Measurements from ENCODE around the gene EPS8L3. TPM values are rescaled to one million over a fixed set of nuclear protein-coding genes. Genes with fewer than 3 reads are reported as not detected.

EPS8L3 gene, protein sequence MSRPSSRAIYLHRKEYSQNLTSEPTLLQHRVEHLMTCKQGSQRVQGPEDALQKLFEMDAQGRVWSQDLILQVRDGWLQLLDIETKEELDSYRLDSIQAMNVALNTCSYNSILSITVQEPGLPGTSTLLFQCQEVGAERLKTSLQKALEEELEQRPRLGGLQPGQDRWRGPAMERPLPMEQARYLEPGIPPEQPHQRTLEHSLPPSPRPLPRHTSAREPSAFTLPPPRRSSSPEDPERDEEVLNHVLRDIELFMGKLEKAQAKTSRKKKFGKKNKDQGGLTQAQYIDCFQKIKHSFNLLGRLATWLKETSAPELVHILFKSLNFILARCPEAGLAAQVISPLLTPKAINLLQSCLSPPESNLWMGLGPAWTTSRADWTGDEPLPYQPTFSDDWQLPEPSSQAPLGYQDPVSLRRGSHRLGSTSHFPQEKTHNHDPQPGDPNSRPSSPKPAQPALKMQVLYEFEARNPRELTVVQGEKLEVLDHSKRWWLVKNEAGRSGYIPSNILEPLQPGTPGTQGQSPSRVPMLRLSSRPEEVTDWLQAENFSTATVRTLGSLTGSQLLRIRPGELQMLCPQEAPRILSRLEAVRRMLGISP
- total RNA-seq, result 0.10 TPM in 1 of 2 replicates, not detected in the other

GRCh38 chr1:109763646-109764415 is at the start of gene EPS8L3:
Gene EPS8L3 (minus strand): TSS chr1:109763923. CDS start chr1:109761749, 2,174 bp downstream.

DNA sequence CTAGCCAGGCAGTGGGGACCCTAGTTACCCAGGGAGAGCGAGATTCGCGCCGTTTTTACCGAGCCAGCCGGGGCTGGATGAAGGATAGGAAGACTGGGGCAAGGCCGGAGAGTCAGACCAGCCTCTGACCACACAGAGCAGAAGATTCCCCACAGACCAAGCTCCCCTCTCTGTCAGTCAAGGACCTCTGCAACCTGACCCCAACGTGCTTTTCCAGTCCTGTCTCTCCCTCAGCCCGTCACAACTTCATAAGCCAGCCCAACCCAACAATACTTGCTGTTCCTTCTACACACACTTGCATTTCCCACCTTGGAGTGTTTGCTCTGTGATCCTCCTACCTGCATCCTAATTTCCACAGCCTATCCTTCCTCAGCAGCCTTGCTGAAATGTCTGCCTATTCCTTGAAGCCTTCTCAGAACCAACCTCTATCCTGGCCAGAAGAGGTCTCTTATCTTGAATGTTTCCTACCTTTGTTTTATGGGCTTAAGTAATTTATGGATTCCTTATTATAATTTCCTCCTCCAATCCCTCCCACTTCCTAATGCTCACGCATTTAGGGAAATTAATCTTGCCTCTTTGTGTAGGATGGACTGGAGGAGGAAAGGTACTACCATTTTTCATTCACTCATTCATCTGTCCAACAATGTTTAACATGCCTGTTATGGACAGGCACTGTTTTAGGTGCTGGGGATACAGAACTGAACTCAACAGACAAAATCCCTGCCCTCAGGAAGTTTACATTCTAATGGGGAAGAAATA is 22.9 kb downstream of the EPS8L3 start, which contains the start of gene GSTM3:
Gene GSTM3 (minus strand): TSS at position 424 of the 759 bp plus-strand sequence. CDS start 751 bp downstream, outside the sequence.

GRCh38 chr1:109711593-109712320 is 52.0 kb downstream of the EPS8L3 start, which contains the start of gene GSTM5:
Gene GSTM5 (plus strand): TSS chr1:109712251. CDS start chr1:109712313, 62 bp downstream.

Other genes starting within 250 kb of the EPS8L3 start
- gene GPR61, start 224.1 kb downstream of the EPS8L3 start, total RNA-seq, result not detected in 2 replicates
- gene GNAI3, start 215.3 kb downstream of the EPS8L3 start, total RNA-seq, result 11.9 and 12.7 TPM in 2 replicates
- gene GNAT2, start 144.3 kb downstream of the EPS8L3 start, total RNA-seq, result 0.07 and 0.34 TPM in 2 replicates
- gene AMPD2, start 144.1 kb downstream of the EPS8L3 start, total RNA-seq, result 31.4 and 53.6 TPM in 2 replicates
- gene GSTM4, start 107.8 kb downstream of the EPS8L3 start, total RNA-seq, result 1.7 and 6.2 TPM in 2 replicates
- gene GSTM2, start 95.9 kb downstream of the EPS8L3 start, total RNA-seq, result 2.4 and 3.6 TPM in 2 replicates
- gene GSTM1, start 76.1 kb downstream of the EPS8L3 start, total RNA-seq, result 19.1 and 24.0 TPM in 2 replicates
- gene GSTM5, start 51.7 kb downstream of the EPS8L3 start, total RNA-seq, result not detected in 2 replicates
- gene GSTM3, start 22.9 kb downstream of the EPS8L3 start, total RNA-seq, result 27.5 and 29.4 TPM in 2 replicates
- gene CSF1, start 146.9 kb upstream of the EPS8L3 start, total RNA-seq, result 24.6 and 31.0 TPM in 2 replicates
- 26.6 and 29.8 TPM in 2 replicates for gene AHCYL1, start 220.8 kb upstream of the EPS8L3 start, total RNA-seq